HG02970 (cell line): Measurements from ENCODE around the gene ANKRD17.
"Not testable (repeated sequence)": the region's sequence is repeated elsewhere in the genome, so short reads cannot be mapped to it uniquely, and the experiment has no call there.

Experiments
- ATAC-seq: cut with Tn5 transposase; IDR thresholded peaks from one replicate; pipeline ENCODE4 v1.9.1; 2021; ENCODE audit warnings: mild to moderate bottlenecking, moderate library complexity, moderate number of reproducible peaks; ENCODE audit not compliant: unreplicated experiment, low FRiP score

Gene ANKRD17

DNA sequence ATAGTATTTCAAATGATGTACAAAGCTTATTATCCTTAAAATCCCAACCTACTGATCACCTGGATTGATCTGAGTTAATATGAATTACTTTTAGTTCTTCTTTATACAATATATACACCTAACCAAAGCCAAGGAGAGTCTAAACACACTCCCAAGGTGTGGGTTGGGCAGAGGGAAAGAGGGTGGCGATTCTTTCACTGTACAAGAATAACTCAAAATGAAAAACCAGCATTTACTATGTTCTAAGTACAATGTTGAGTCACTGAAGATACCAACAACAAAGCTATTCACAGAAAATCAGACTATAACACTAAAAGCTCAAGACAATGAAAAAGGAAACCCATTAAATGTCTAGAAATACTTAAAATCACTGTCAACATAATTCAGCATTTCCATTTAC is 46.6 kb downstream of the ANKRD17 start:
- no peak for ATAC-seq

DNA sequence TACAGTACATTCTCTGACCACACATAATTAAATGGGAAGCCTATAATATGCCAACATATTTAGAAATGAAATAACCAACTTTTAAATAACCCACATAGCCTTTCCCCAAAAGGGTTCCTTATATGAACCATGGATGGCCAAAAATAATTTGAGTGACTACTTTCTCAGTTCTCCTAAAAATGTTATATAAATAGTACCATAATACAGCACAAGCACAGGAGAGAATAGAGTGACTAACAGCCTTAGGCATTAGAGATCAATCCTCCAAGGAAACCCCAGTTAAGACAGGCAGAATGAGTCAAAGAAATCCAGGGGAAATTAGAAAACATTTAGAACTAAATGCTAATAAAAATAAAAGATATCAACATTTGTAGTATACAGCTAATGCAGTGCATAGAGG is 50.2 kb downstream of the ANKRD17 start:
- ATAC-seq: no peak

DNA sequence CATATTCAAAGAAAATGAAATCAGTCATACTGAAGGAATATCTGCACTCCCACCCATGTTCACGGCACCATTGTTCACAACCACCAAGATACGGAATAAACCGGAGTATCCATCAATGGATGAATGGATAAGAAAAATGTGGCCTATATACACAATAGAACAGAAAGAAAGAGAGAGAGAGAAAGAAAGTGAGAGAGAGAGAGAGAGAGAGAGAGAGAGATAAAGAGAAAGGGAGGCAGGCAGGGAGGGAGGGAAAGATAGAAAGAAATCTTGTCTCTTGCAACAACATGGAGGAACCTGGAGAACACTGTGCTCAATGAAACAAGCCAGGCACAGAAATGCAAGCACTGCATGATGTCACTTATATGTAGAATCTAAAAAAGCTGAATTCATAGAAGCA is 52.4 kb downstream of the ANKRD17 start:
- no peak for ATAC-seq

GRCh38 chr4:73205482-73205881 is 53.1 kb downstream of the ANKRD17 start:
- ATAC-seq: no peak

DNA sequence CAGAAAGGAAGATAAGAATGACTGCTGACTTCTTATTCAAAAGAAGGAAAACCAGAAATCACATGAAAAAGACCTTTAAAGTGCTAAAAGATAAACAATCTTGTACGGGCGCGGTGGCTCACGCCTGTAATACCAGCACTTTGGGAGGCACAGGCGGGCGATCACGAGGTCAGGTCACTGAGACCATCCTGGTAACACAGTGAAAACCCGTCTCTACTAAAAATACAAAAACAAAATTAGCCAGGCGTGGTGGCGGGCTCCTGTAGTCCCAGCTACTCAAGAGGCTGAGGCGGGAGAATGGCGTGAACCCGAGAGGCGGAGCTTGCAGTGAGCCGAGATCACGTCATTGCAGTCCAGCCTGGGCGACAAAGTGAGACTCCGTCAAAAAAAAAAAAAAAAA is 54.6 kb downstream of the ANKRD17 start:
- not testable (repeated sequence) for ATAC-seq

GRCh38 chr4:73197220-73197619 is 61.4 kb downstream of the ANKRD17 start:
- ATAC-seq: no peak

DNA sequence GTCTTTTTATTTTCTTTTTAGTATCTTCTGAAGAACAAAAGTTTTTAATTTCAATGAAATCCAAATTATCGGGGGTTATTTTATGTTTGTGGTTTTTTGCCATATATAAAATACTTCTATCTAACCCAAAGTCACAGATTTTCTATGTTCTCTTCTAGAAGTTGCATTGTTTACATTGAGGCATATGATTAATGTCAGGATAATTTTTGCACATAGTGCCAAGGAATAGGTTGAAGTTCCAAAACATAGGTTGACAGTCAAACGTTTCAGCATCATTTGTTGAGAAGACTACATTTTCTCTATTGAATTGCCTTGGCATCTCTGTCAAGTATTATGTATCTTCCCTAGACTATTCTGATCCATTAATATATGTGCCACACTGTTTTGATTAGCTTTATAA is 64.5 kb downstream of the ANKRD17 start:
- no peak for ATAC-seq

- ATAC-seq: no peak
Observed at GRCh38 chr4:73193659-73194058, 64.9 kb downstream of the ANKRD17 start.

- ATAC-seq: no peak
Observed at GRCh38 chr4:73193155-73193554, 65.4 kb downstream of the ANKRD17 start.

DNA sequence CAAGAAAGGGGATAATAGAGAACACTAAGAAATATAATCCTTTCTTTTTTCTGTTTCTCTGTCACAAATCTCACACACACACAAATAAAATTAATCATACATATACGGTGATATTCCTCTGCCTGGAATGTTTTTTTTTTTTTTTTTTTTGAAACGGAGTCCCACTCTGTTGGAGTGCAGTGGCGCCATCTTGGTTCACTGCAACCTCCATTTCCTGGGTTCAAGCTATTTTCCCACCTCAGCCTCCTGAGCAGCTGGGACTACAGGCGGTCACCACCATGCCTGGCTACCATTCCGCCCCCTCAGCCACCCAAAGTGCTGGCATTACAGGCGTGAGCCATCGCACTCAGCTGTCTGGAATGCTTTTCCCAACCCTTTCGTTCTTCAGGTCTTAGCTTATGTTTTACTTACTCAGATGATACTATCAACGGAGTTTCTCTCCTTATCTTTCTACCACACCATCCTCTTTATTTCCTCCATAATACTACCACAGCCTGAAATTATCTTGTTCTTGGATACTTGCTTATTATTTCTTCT is 69.3 kb downstream of the ANKRD17 start:
- ATAC-seq: no peak

DNA sequence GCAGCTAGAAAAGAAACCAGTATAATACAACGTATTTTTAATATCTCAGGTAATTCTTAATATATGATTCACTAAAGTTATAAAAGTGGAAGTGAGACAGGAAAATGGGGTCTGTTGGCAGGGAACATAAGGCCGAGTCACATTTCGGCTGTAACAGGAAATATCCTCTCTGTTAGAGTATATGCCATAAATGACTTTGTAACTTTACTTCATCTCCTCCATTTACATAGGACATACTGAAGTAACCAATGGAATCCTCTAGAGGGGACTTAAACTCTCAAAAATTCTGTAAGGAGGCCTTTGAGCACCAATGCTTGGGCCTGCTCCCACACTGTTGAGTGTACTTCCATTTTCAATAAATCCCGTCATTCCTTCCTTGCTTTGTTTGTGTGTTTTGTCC is 71.3 kb downstream of the ANKRD17 start:
- ATAC-seq: no peak

DNA sequence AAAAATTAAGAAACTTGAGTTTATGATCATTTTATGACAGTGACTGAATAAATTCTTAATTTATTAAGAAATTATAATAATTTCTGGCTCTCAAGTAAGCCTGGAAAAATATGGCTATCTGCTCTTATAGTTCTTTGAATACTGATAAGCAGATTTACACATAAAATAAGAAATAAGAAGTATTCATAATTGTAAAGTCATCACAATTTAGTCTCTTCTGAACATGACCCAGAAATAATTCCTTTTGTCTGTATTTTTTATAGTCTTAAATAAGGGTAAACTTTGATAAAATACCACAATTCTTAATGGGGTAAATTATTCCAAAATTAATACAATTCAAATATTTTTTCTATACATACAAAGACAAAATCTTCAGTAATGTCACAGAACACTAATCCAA is 72.7 kb downstream of the ANKRD17 start:
- no peak for ATAC-seq

DNA sequence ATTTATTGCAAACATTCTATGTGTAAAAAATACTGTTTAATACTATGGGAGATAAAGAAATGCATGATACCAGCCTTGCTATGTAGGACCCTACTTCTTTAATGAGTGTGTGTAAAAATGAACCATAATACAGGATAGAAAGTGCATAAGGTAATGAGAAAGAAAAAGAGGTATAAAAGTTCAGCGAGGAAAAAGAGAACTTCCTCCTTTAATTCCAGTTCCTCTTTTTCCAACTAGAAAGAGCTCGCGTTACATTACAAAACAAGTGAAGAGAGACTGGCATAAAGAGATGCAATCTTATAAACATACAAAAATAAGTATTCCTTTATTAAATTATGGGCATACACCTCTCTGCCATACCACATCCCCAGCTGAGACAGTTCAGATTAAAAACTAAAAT is 77.4 kb downstream of the ANKRD17 start:
- ATAC-seq: no peak

GRCh38 chr4:73178389-73178788 is 80.2 kb downstream of the ANKRD17 start:
- ATAC-seq: no peak

GRCh38 chr4:73172161-73172560 is 86.4 kb downstream of the ANKRD17 start:
- no peak for ATAC-seq

GRCh38 chr4:73170518-73171198 is 87.9 kb downstream of the ANKRD17 start:
- no peak for ATAC-seq

DNA sequence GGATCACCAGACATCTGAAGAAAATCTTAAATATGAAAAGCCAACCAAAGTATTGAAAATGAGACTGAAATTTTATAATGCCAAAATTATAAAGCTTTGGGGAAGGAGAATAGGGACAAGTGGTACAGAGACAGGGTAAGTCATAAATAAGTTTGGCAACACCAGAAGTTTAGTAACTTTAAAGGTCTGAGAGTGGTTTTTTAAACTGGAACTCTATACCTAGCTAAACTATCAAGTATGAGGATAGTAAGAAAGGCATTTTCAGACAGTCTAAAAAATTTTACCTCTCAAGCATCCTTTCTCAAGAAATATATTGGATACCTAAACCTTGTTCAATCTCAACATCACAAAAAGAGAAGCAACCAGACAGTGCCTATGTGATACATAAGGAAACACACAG is 92.4 kb downstream of the ANKRD17 start:
- ATAC-seq: no peak

DNA sequence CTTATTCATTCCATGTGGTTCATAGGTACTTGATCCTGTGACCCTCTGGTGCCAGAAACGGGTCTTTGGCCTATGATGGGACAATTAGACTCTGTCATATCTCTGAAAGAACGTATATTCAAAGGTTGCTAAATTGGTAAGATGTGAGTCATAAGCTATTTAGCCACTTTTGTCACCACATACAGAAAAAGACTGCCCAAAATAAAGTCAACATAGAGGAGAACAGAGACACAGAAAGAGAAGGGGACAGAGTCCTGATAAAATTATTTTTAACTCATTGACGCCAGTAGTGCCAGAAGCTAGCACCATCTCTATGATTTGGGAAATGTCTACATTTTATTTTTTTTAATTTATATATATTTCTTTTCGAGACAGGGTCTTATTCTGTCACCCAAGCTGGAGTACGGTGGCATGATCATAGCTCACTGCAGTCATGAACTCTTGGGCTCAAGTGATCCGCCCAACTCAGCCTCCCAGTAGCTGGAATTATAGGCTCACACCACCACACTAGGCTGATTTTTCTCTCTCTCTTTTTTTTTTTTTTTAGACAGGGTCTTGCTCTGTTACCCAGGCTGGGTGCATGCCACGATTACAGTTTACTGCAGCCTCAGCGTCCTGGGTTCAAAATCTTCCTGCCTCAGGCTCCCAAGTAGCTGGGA is 96.9 kb downstream of the ANKRD17 start:
- ATAC-seq: no peak

- no peak for ATAC-seq
Observed at GRCh38 chr4:73156394-73156793, 102.2 kb downstream of the ANKRD17 start.

GRCh38 chr4:73152893-73153292 is 105.7 kb downstream of the ANKRD17 start:
- ATAC-seq: no peak

DNA sequence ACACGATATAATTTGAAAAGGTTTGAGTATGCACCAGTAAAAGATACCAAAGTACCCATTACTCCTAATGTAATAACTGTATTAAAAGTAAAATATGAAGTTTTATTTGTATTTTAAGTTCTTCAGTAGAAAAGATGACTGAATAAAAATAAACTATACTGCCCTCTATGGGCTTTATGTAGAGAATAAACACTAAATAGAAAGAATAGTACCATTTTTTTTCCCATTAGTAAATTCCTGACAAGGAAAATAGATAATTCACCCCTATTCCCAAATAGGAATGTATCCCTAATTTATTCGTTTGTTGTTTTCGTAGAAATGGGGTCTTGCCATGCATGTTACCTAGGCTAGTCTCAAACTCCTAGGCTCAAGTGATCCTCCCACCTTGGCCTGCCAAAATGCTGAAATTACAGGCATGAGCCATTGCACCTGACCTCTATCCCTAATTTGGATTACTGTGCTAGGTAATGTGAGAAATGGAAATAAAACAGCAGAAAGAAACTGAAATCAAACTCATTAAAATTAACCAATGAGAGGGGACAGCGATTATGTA is 115.5 kb downstream of the ANKRD17 start:
- ATAC-seq: no peak

- no peak for ATAC-seq
Observed at GRCh38 chr4:73139991-73140390, 118.6 kb downstream of the ANKRD17 start.
